ENCODE measurements around the gene BACH2. TPM values are rescaled to one million over a fixed set of nuclear protein-coding genes. Genes with fewer than 3 reads are reported as not detected.

BACH2 gene
- total and polyA plus RNA-seq, 10 of the 15 experiments (the other 5 are each of a cell fraction or from before 2014, with no cell fraction given), result 0.03 to 0.28 (median 0.04) TPM; not detected in 3

DNA sequence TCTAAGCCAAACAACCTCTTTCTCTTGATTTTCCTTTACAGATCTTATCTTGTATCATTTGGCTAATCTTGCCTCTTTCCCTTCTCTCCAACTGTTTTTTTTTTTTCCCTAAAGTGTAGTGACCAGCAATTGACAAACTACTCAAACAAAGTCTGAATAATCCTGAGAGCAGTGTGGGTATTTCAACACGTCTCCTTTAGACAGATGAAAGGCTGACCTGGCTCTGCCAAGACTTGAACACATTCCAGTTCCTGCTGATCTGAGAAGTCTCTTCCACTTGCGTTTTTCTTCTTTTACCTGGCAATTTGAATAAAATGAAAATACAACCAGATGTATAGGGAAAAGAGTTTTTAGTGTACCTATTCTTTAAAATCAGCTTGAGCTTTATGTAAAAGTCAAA, 234.0 kb downstream of the BACH2 start:
- POLR2A ChIA-PET, result no interaction called here
- Histone ChIP-seq H3K9ac (ENCODE audit: control insufficient read depth, insufficient read depth, low read length) (no peak overlapping the region), H4K20me1 (ENCODE audit: control insufficient read depth, insufficient read depth) (no peaks in the 10 kb centered on the region), H3K79me2 (ENCODE audit: control insufficient read depth, insufficient read depth, low read length) (no peaks in the 10 kb centered on the region), H3K4me3 (no peak overlapping the region), H2AFZ (ENCODE audit: control insufficient read depth, low read depth, low read length) (no peak overlapping the region), H3K36me3 (ENCODE audit: control insufficient read depth in 2 of 2, insufficient read depth in 2 of 2, low read length in 1 of 2) (no peaks in the 10 kb centered on the region), H3K27ac (ENCODE audit: control insufficient read depth, insufficient read depth) (no peak overlapping the region), H3K9me3 (replicated peaks; ENCODE audit: control insufficient read depth, insufficient read depth, low read length) (no peaks in the 10 kb centered on the region), H3K4me1 (ENCODE audit: control insufficient read depth, insufficient read depth, low read length) (no peaks in the 10 kb centered on the region), H3K27me3 (replicated peaks in 1 of 2; ENCODE audit: control insufficient read depth in 2 of 2, insufficient read depth in 2 of 2, low read length in 1 of 2) (no peaks in the 10 kb centered on the region; a peak in 1 of 4 replicates), H3K4me2 (ENCODE audit: control insufficient read depth, insufficient read depth) (no peak overlapping the region)
- 0% methylated on average over 2 of the region's 2 CpGs for WGBS (ENCODE audit: insufficient coverage, insufficient replicate concordance, low lambda C conversion rate, missing lambda C conversion rate)
- RAD21 ChIA-PET (ENCODE audit: unreplicated experiment), result no interaction called here
- intact Hi-C loops (cut with micrococcal nuclease; ENCODE audit: unreplicated experiment) (no loop called here), in situ Hi-C loops (cut with MboI) (no loop called here)
- FAIRE-seq, result no peak
- no peak for DNase-seq (ENCODE audit: low read depth, low spot score)
- no peak for ATAC-seq
- CTCF ChIA-PET, result no interaction called here
- SMC1A ChIA-PET (ENCODE audit: uncharacterized antibody, unreplicated experiment), result no interaction called here
- no TSS peak for BruUV-seq (replicated peaks)
- TF ChIP-seq E2F4 (IDR thresholded peaks at IDR 0.05; ENCODE audit: low read depth, low read length) (no peak), MEF2A (IDR thresholded peaks at IDR 0.05; ENCODE audit: insufficient read depth, low read depth, low read length) (no peak), MYB (IDR thresholded peaks at IDR 0.05; ENCODE audit: borderline replicate concordance, low read depth, low read length) (no peak), BACH1 (IDR thresholded peaks at IDR 0.05; ENCODE audit: borderline replicate concordance) (no peak), MEF2B (IDR thresholded peaks at IDR 0.05; ENCODE audit: partially characterized antibody, poor library complexity, severe bottlenecking) (no peak), KLF5 (IDR thresholded peaks at IDR 0.05; ENCODE audit: partially characterized antibody) (no peak), BHLHE40 (IDR thresholded peaks at IDR 0.05; ENCODE audit: borderline replicate concordance in 1 of 2, low read depth in 2 of 2, low read length in 1 of 2) (no peak), WRNIP1 (IDR thresholded peaks at IDR 0.05; ENCODE audit: borderline replicate concordance, low read depth, low read length) (no peak)
- TF ChIP-seq, protein P1, sequence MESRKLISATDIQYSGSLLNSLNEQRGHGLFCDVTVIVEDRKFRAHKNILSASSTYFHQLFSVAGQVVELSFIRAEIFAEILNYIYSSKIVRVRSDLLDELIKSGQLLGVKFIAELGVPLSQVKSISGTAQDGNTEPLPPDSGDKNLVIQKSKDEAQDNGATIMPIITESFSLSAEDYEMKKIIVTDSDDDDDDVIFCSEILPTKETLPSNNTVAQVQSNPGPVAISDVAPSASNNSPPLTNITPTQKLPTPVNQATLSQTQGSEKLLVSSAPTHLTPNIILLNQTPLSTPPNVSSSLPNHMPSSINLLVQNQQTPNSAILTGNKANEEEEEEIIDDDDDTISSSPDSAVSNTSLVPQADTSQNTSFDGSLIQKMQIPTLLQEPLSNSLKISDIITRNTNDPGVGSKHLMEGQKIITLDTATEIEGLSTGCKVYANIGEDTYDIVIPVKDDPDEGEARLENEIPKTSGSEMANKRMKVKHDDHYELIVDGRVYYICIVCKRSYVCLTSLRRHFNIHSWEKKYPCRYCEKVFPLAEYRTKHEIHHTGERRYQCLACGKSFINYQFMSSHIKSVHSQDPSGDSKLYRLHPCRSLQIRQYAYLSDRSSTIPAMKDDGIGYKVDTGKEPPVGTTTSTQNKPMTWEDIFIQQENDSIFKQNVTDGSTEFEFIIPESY (IDR thresholded peaks at IDR 0.05), result no peak
- TF ChIP-seq, protein P2, sequence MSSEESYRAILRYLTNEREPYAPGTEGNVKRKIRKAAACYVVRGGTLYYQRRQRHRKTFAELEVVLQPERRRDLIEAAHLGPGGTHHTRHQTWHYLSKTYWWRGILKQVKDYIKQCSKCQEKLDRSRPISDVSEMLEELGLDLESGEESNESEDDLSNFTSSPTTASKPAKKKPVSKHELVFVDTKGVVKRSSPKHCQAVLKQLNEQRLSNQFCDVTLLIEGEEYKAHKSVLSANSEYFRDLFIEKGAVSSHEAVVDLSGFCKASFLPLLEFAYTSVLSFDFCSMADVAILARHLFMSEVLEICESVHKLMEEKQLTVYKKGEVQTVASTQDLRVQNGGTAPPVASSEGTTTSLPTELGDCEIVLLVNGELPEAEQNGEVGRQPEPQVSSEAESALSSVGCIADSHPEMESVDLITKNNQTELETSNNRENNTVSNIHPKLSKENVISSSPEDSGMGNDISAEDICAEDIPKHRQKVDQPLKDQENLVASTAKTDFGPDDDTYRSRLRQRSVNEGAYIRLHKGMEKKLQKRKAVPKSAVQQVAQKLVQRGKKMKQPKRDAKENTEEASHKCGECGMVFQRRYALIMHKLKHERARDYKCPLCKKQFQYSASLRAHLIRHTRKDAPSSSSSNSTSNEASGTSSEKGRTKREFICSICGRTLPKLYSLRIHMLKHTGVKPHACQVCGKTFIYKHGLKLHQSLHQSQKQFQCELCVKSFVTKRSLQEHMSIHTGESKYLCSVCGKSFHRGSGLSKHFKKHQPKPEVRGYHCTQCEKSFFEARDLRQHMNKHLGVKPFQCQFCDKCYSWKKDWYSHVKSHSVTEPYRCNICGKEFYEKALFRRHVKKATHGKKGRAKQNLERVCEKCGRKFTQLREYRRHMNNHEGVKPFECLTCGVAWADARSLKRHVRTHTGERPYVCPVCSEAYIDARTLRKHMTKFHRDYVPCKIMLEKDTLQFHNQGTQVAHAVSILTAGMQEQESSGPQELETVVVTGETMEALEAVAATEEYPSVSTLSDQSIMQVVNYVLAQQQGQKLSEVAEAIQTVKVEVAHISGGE (CRISPR knock-in tag; IDR thresholded peaks at IDR 0.05), result no peak
- TF ChIP-seq, protein P3, sequence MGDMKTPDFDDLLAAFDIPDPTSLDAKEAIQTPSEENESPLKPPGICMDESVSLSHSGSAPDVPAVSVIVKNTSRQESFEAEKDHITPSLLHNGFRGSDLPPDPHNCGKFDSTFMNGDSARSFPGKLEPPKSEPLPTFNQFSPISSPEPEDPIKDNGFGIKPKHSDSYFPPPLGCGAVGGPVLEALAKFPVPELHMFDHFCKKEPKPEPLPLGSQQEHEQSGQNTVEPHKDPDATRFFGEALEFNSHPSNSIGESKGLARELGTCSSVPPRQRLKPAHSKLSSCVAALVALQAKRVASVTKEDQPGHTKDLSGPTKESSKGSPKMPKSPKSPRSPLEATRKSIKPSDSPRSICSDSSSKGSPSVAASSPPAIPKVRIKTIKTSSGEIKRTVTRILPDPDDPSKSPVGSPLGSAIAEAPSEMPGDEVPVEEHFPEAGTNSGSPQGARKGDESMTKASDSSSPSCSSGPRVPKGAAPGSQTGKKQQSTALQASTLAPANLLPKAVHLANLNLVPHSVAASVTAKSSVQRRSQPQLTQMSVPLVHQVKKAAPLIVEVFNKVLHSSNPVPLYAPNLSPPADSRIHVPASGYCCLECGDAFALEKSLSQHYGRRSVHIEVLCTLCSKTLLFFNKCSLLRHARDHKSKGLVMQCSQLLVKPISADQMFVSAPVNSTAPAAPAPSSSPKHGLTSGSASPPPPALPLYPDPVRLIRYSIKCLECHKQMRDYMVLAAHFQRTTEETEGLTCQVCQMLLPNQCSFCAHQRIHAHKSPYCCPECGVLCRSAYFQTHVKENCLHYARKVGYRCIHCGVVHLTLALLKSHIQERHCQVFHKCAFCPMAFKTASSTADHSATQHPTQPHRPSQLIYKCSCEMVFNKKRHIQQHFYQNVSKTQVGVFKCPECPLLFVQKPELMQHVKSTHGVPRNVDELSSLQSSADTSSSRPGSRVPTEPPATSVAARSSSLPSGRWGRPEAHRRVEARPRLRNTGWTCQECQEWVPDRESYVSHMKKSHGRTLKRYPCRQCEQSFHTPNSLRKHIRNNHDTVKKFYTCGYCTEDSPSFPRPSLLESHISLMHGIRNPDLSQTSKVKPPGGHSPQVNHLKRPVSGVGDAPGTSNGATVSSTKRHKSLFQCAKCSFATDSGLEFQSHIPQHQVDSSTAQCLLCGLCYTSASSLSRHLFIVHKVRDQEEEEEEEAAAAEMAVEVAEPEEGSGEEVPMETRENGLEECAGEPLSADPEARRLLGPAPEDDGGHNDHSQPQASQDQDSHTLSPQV (IDR thresholded peaks at IDR 0.05), result no peak
